Colonic mucosa (tissue), 4 donors: ENCODE measurements around the gene MCAT. TPM values are rescaled to one million over a fixed set of nuclear protein-coding genes. Genes with fewer than 3 reads are reported as not detected.
A peak's percentile ranks its signal among the peaks of the same experiment; 100 is the strongest.

Source experiments
- DNase-seq: peaks from one replicate; pipeline ENCODE4 v3.0.0-alpha.2; 2020
- H3K27ac ChIP-seq: fragments of 200-600 bp; one replicate; pipeline ENCODE4 v1.8.0; 2021
- H3K27me3 ChIP-seq: fragments of 200-600 bp; one replicate; pipeline ENCODE4 v1.8.0; 2021
- H3K36me3 ChIP-seq: fragments of 200-600 bp; one replicate; pipeline ENCODE4 v1.8.0; 2021
- H3K4me1 ChIP-seq: fragments of 200-600 bp; one replicate; pipeline ENCODE4 v1.8.0; 2021; ENCODE audit warnings: mild to moderate bottlenecking
- H3K4me3 ChIP-seq: fragments of 200-600 bp; one replicate; pipeline ENCODE4 v1.8.0; 2021
- H3K9ac ChIP-seq, 2 donors: one replicate each; pipeline ENCODE4 v1.7.0; 2013; ENCODE audit warnings: control low read depth in 2 of 2, low read depth in 2 of 2, low read length in 2 of 2
- H3K9me3 ChIP-seq: fragments of 200-600 bp; one replicate; pipeline ENCODE4 v1.8.0; 2021
- CTCF ChIP-seq: fragments of 200-600 bp; IDR thresholded peaks from one replicate; pipeline ENCODE4 v1.8.0; 2022; ENCODE audit warnings: antibody characterized with exemption, mild to moderate bottlenecking
- intact Hi-C: fragments of 100-400 bp; cut with DNase I; formaldehyde crosslinking; loops from one replicate; pipeline ENCODE4 v1.14.1; 2022
- total RNA-seq, 2 donors: library from RNA; stranded (reverse); fragmentation: NEBNext Ultra II Directional in 1 of 2; extraction: Animal tissue kit (Norgen Biotek cat#: 25700) in 1 of 2; gene quantifications; one replicate each; pipeline ENCODE4 v1.2.1, GENCODE V29; 2021
- donor health status: healthy.
- donor health status: DM: no; HTN: no; CAD: no.
- donor health status: DM: no; HTN: no; CAD: no.

The MCAT gene
- total RNA-seq, 2 donors from 2014 or later = 17.9 to 35.1 TPM

GRCh38 chr22:43092085-43092484, 51.1 kb downstream of the MCAT start:
- Histone ChIP-seq H3K27ac (no peak overlapping the region), H3K9me3 (no peaks in the 10 kb centered on the region), H3K4me3 (no peak overlapping the region), H3K27me3 (no peaks in the 10 kb centered on the region), H3K4me1 (no peaks in the 10 kb centered on the region), H3K36me3 (no peaks in the 10 kb centered on the region), H3K9ac (no peak overlapping the region)
- no peak for DNase-seq
- TF ChIP-seq CTCF = no peak
- intact Hi-C loops = no loop called here

DNA sequence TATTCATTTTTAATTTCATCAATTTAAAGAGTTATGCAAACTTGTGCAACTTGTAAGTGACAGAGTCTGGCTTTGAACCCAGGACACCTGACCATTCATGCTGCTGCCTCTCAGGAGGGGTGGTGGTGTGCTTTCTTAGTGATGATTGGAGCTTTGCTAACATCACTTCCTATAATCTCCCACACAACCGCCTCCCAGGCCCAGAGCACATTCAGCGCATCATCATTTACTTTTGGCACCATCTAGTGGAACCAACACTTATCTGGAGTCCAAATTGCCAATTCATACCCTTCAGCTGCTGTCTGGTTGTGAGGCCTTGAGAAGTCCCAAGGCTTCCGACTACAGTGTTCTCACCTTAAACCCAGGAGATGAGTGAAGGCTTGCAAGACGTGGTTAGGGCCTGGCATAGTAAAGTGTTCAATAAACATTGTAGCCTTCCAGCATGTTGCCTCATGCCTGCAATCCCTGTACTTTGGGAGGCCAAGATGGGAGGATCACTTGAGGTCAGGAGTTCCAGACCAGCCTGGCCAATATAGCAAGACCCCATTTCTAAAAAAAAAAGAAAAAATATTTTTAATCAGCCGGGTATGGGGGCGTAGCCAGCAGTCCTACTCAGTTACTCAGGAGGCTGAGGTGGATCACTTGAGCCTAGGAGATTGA, 52.9 kb downstream of the MCAT start:
- H3K4me3 ChIP-seq = no peak overlapping the region
- no peak overlapping the region for H3K27ac ChIP-seq
- intact Hi-C loops = no loop called here
- no peaks in the 10 kb centered on the region for H3K9me3 ChIP-seq
- no peaks in the 10 kb centered on the region for H3K27me3 ChIP-seq
- DNase-seq = peak; percentile 60
- no peaks in the 10 kb centered on the region for H3K4me1 ChIP-seq
- no peak overlapping the region for H3K9ac ChIP-seq
- TF ChIP-seq CTCF = no peak
- H3K36me3 ChIP-seq = no peaks in the 10 kb centered on the region

DNA sequence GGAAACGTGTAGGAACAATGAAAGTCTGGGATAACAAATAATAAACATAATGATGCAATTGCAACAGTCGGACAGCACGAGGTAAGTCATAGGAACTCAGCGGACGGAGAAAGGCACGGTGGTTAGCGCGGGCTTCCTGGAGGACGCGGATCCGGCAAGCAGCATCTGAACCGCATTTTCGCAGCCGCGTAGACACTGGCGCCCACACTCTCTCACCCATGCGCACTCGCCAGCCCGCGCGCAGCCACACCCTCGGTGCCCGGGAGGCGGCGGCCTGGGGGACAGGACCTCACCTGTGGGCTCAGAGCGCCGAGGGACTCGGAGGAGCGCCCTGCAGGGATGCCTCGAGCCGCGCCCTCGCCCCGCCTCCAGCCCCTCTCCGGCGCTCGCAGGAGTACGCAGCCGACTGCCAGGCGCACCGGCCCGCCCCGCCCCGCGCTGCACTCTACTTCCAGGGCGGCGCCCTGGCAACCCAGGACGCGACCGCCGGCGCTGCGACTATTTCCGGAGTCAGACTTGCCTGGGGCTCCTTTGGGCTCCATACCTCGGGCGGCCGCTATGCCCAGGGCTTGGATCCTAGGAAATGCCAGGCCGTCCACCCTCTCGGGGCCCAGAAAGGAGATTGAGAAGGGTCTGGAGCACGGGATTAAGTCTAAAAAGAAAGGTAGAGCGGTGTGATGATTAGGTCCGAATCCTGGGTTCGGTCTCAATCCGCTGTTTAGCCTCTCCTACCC, 54.0 kb downstream of the MCAT start, which contains the start of gene TTLL1:
TSS of gene TTLL1 (minus strand) at position 408 of the 734 bp plus-strand sequence. CDS start 13,805 bp downstream, outside the sequence.
- no peaks in the 10 kb centered on the region for H3K4me1 ChIP-seq
- no peaks in the 10 kb centered on the region for H3K36me3 ChIP-seq
- peak within 1 kb of the TSS; percentile 58 to 82 for H3K9ac ChIP-seq
- intact Hi-C loops = no loop called here
- no peaks in the 10 kb centered on the region for H3K27me3 ChIP-seq
- H3K9me3 ChIP-seq = no peaks in the 10 kb centered on the region
- DNase-seq = peak; percentile 93
- H3K4me3 ChIP-seq = peak within 1 kb of the TSS; percentile 88
- H3K27ac ChIP-seq = peak within 1 kb of the TSS; percentile 68
- no peak for TF ChIP-seq CTCF

DNA sequence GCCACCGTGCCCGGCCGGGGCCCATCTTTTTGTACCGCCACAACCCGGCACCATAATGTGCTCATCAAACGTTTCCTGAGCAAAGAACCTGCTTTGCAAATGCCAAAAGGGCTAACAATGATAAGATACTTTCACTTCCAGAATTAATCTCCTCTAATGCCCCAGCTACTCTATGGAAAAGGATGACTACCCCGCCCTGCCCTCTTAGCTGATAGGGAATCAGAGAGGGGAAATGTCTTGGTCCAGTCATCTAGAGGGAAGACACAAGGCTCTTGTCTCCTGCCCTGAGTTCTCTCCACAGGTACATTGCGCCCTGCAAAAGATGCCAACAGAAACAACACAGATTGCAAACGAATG, 54.6 kb downstream of the MCAT start:
- TF ChIP-seq CTCF = no peak
- Histone ChIP-seq H3K9me3 (no peaks in the 10 kb centered on the region), H3K27ac (peak overlapping the region; percentile 68), H3K9ac (peak overlapping the region; percentile 58 to 82), H3K36me3 (no peaks in the 10 kb centered on the region), H3K27me3 (no peaks in the 10 kb centered on the region), H3K4me3 (peak overlapping the region; percentile 88), H3K4me1 (no peaks in the 10 kb centered on the region)
- intact Hi-C loops = no loop called here
- no peak for DNase-seq

GRCh38 chr22:43085658-43086606, 57.3 kb downstream of the MCAT start:
- Histone ChIP-seq H3K27ac (peak overlapping the region; percentile 4), H3K9me3 (no peaks in the 10 kb centered on the region), H3K4me1 (no peaks in the 10 kb centered on the region), H3K9ac (peak overlapping the region; percentile 8 to 36), H3K36me3 (no peaks in the 10 kb centered on the region), H3K27me3 (no peaks in the 10 kb centered on the region), H3K4me3 (no peak overlapping the region)
- DNase-seq = peak; percentile 46
- intact Hi-C loops = no loop called here
- no peak for TF ChIP-seq CTCF
